Pericardium fibroblast (primary cell): Measurements from ENCODE around the gene SPDYE5. TPM values are rescaled to one million over a fixed set of nuclear protein-coding genes. Genes with fewer than 3 reads are reported as not detected.

Experiments used
- total RNA-seq: library from RNA; depleted of rRNA; stranded (reverse); fragments of >200 nt; gene quantifications from 2 replicates; pipeline ENCODE4 v1.2.3, GENCODE V29; 2015

SPDYE5 gene
- not detected in 2 replicates for total RNA-seq

DNA sequence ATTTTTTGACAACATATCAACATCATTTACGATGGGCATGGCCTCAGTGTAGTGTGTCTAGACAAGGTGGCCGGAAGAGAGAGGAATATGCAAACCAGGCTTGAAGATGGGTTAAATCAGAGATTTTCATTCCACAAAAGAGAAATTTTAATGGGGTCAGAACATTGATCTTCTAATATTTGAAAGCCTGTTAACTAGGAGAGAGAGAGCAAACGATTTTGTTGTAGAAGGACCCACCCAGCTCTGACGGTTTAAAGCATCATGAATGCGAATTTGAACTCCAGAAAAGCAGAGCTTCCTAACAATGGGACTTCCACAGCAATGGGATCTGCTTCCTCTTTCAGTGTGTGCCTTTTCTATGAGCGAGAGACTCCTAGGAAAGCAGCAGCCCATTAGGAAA, at the start of gene SPDYE5:
TSS of gene SPDYE5 (plus strand) at position 301 of the 400 bp plus-strand sequence. CDS start 1,728 bp downstream, outside the sequence.

DNA sequence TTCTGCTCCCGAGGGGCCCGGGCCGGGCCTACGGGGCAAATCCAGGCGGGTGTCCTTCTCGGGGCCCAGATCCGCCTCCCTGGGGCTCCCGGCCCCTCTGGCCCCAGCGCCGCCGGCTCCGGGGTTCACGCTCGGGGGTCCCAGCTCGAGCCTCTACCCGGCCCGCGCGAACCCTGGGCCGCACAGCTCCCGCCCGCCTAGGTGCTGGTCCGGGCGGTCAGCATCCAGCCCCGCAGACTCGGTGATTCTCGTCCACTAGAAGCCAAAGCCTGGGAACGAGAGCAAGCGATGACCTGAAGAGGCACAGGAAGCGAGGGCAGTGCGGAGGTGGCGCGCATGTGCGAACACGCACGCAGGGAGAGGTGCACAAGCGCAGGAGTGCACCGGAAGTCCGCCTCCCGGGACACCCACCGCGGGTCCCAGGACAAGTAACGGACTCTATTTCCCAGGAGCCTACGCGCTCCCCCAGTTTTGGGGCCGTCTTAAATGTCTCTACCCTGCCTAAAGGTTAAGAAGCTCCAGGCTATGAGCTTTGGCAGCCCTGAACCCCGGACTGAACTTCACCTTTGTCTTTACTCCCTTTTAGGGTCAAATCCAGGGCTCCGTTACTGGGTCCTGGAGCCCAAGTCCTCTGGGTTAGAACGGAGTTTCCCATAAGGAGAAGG, 6.0 kb upstream of the SPDYE5 start, which contains the start of gene POM121C:
TSS of gene POM121C (minus strand) at position 321 of the 665 bp plus-strand sequence. CDS start 44,803 bp downstream, outside the sequence.

Other genes starting within 250 kb of the SPDYE5 start
- under 0.01 and 0.70 TPM in 2 replicates for gene TRIM73, start 96.7 kb upstream of the SPDYE5 start, total RNA-seq
- gene POM121C, start 6.0 kb upstream of the SPDYE5 start, total RNA-seq = 6.8 and 8.9 TPM in 2 replicates
- gene HIP1, start 246.6 kb downstream of the SPDYE5 start, total RNA-seq = 10.6 and 11.8 TPM in 2 replicates